ENCODE results near the gene FAM193B.
A peak's percentile ranks its signal among the peaks of the same experiment; 100 is the strongest.

- TF ChIP-seq SP1 (IDR thresholded peaks at IDR 0.05) (no peak), FOXA1 (IDR thresholded peaks at IDR 0.05) (no peak), BHLHE40 (IDR thresholded peaks at IDR 0.05; ENCODE audit: borderline replicate concordance) (no peak), ARNT (IDR thresholded peaks at IDR 0.05) (no peak), SUZ12 (IDR thresholded peaks at IDR 0.05) (no peak), LEF1 (IDR thresholded peaks at IDR 0.05; ENCODE audit: borderline replicate concordance) (no peak), TARDBP (IDR thresholded peaks at IDR 0.05) (no peak), ZNF384 (IDR thresholded peaks at IDR 0.05) (no peak), FOXM1 (IDR thresholded peaks at IDR 0.05; ENCODE audit: borderline replicate concordance) (no peak), HDGF (IDR thresholded peaks at IDR 0.05; ENCODE audit: borderline replicate concordance) (peak; percentile 97)
Observed at GRCh38 chr5:177497292-177498012, 56.9 kb downstream of the FAM193B start, which contains the start of gene PDLIM7.

All from HEK293T (cell line).